ENCODE results near the gene OR52A1.

Gene OR52A1

DNA sequence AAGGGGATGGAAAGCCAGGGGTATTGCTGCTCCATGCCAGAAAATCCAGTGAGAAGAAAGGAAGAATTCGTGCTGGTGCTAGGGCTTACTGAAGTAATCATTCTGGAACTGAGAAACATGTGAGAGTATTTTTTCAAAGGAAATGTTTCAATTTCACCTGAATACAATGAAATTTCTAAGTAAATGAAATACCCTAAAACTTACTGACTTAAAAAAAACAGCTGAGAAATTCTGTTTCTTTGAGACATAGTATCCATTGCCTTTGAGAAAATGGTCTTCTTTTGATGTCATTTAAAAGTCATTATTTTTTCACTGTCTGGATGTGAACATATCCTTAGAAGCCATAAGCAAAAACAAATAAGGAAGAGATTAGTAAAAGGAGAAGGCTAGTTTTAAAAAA lies 46.0 kb upstream of the OR52A1 start, which contains the start of gene OR51V1 (continued):
- no peak for TF ChIP-seq AEBP2 (tag by site-specific recombination; IDR thresholded peaks at IDR 0.05; ENCODE audit: borderline replicate concordance)
- no peak for TF ChIP-seq ZNF510 (tag by site-specific recombination; IDR thresholded peaks at IDR 0.05; ENCODE audit: insufficient replicate concordance)

DNA sequence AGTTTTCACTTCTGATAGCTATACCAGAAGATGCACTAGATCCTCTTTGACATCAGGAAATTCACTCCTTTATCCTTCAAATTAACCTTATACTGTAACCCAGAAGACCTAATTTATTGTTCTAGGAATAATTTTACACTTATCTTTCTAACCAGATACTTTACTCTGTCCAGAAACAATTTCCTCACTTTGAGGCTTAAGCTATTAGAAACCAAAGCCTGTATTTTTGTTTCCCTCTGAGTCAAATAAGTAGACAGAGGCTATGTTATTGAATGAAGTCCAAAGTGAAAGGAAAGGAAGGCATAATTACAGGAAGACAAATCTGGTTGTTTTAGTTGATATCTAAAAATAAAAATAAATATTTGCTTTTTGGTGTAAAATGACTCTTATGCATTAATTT lies 43.7 kb upstream of the OR52A1 start:
- ChIA-PET POLR2A (no interaction called here), CTCF (interaction anchor here (0.6 kb wide), 1 partner anchor 41 kb away, joined by 5 read pairs; no protein-coding TSS in a partner anchor)
- no peaks in the 10 kb centered on the region for H3K36me3 ChIP-seq (ENCODE audit: control insufficient read depth in 2 of 2, insufficient read depth in 1 of 2, low read length in 2 of 2)
- no peaks in the 10 kb centered on the region for H3K9me3 ChIP-seq (ENCODE audit: control insufficient read depth, insufficient read depth, low read depth, low read length)
- no peak for TF ChIP-seq ZNF2 (tag by site-specific recombination; IDR thresholded peaks at IDR 0.05)
- TF ChIP-seq ZBTB7A (tag by site-specific recombination; IDR thresholded peaks at IDR 0.05; ENCODE audit: low read depth): no peak
- TF ChIP-seq ZFP69B (tag by site-specific recombination; IDR thresholded peaks at IDR 0.05): no peak
- no peak for TF ChIP-seq ZNF155 (tag by site-specific recombination; IDR thresholded peaks at IDR 0.05)
- no peak for TF ChIP-seq ZNF596 (tag by site-specific recombination; IDR thresholded peaks at IDR 0.05)
- no peak for TF ChIP-seq ZFP41 (tag by site-specific recombination; IDR thresholded peaks at IDR 0.05; ENCODE audit: borderline replicate concordance)
- no peak for TF ChIP-seq ZBTB8A (tag by site-specific recombination; IDR thresholded peaks at IDR 0.05)
- TF ChIP-seq, protein P1, sequence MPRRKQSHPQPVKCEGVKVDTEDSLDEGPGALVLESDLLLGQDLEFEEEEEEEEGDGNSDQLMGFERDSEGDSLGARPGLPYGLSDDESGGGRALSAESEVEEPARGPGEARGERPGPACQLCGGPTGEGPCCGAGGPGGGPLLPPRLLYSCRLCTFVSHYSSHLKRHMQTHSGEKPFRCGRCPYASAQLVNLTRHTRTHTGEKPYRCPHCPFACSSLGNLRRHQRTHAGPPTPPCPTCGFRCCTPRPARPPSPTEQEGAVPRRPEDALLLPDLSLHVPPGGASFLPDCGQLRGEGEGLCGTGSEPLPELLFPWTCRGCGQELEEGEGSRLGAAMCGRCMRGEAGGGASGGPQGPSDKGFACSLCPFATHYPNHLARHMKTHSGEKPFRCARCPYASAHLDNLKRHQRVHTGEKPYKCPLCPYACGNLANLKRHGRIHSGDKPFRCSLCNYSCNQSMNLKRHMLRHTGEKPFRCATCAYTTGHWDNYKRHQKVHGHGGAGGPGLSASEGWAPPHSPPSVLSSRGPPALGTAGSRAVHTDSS (tag by site-specific recombination; IDR thresholded peaks at IDR 0.05): no peak
- TF ChIP-seq PRDM6 (tag by site-specific recombination; IDR thresholded peaks at IDR 0.05): no peak
- no peak for TF ChIP-seq ZNF292 (tag by site-specific recombination; IDR thresholded peaks at IDR 0.05; ENCODE audit: borderline replicate concordance, low read depth)
- TF ChIP-seq ZNF837 (tag by site-specific recombination; IDR thresholded peaks at IDR 0.05): no peak
- no peak for TF ChIP-seq PRDM1 (tag by site-specific recombination; IDR thresholded peaks at IDR 0.05)
- no peak for TF ChIP-seq ZNF560 (tag by site-specific recombination; IDR thresholded peaks at IDR 0.05; ENCODE audit: borderline replicate concordance)
- TF ChIP-seq ZNF423 (tag by site-specific recombination; IDR thresholded peaks at IDR 0.05): no peak
- no peak for TF ChIP-seq KLF9 (tag by site-specific recombination; IDR thresholded peaks at IDR 0.05; ENCODE audit: low read depth)
- no peak for TF ChIP-seq ZNF18 (tag by site-specific recombination; IDR thresholded peaks at IDR 0.05)
- no peak overlapping the region for H3K27ac ChIP-seq (ENCODE audit: extremely low read depth, low read depth, low read length)
- no peaks in the 10 kb centered on the region for H3K4me1 ChIP-seq (ENCODE audit: control insufficient read depth, insufficient read depth, low read length)
- H3K4me3 ChIP-seq (ENCODE audit: low read depth, low read length): no peak overlapping the region

GRCh38 chr11:5197536-5197935 lies 43.0 kb upstream of the OR52A1 start:
- ChIA-PET CTCF (interaction anchor here (0.6 to 1.2 kb wide), 2 partner anchors 42 to 92 kb away, joined by 3 to 5 read pairs; no protein-coding TSS in a partner anchor), POLR2A (no interaction called here)
- no peaks in the 10 kb centered on the region for H3K9me3 ChIP-seq (ENCODE audit: control insufficient read depth, insufficient read depth, low read depth, low read length)
- H3K4me1 ChIP-seq (ENCODE audit: control insufficient read depth, insufficient read depth, low read length): no peaks in the 10 kb centered on the region
- no peaks in the 10 kb centered on the region for H3K36me3 ChIP-seq (ENCODE audit: control insufficient read depth in 2 of 2, insufficient read depth in 1 of 2, low read length in 2 of 2)
- no peak overlapping the region for H3K4me3 ChIP-seq (ENCODE audit: low read depth, low read length)
- no peak overlapping the region for H3K27ac ChIP-seq (ENCODE audit: extremely low read depth, low read depth, low read length)
- TF ChIP-seq, protein P2, sequence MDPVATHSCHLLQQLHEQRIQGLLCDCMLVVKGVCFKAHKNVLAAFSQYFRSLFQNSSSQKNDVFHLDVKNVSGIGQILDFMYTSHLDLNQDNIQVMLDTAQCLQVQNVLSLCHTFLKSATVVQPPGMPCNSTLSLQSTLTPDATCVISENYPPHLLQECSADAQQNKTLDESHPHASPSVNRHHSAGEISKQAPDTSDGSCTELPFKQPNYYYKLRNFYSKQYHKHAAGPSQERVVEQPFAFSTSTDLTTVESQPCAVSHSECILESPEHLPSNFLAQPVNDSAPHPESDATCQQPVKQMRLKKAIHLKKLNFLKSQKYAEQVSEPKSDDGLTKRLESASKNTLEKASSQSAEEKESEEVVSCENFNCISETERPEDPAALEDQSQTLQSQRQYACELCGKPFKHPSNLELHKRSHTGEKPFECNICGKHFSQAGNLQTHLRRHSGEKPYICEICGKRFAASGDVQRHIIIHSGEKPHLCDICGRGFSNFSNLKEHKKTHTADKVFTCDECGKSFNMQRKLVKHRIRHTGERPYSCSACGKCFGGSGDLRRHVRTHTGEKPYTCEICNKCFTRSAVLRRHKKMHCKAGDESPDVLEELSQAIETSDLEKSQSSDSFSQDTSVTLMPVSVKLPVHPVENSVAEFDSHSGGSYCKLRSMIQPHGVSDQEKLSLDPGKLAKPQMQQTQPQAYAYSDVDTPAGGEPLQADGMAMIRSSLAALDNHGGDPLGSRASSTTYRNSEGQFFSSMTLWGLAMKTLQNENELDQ (tag by site-specific recombination; IDR thresholded peaks at IDR 0.05; ENCODE audit: low read depth): no peak
- TF ChIP-seq ZNF366 (tag by site-specific recombination; conservative IDR thresholded peaks at IDR 0.05): no peak
- TF ChIP-seq ZSCAN23 (tag by site-specific recombination; IDR thresholded peaks at IDR 0.05): no peak
- TF ChIP-seq TRIM28 (IDR thresholded peaks at IDR 0.05; ENCODE audit: borderline replicate concordance, low read length): no peak
- TF ChIP-seq ZNF214 (tag by site-specific recombination; IDR thresholded peaks at IDR 0.05; ENCODE audit: borderline replicate concordance): no peak
- TF ChIP-seq ZNF701 (tag by site-specific recombination; IDR thresholded peaks at IDR 0.05): no peak
- TF ChIP-seq, protein P3, sequence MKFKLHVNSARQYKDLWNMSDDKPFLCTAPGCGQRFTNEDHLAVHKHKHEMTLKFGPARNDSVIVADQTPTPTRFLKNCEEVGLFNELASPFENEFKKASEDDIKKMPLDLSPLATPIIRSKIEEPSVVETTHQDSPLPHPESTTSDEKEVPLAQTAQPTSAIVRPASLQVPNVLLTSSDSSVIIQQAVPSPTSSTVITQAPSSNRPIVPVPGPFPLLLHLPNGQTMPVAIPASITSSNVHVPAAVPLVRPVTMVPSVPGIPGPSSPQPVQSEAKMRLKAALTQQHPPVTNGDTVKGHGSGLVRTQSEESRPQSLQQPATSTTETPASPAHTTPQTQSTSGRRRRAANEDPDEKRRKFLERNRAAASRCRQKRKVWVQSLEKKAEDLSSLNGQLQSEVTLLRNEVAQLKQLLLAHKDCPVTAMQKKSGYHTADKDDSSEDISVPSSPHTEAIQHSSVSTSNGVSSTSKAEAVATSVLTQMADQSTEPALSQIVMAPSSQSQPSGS (tag by site-specific recombination; IDR thresholded peaks at IDR 0.05; ENCODE audit: low read depth): no peak
